GM19023 (cell line): ENCODE results near the gene HSPA4.

ENCODE experiments used
- ATAC-seq: cut with Tn5 transposase; IDR thresholded peaks from one replicate; pipeline ENCODE4 v1.9.1; 2021; ENCODE audit warnings: mild to moderate bottlenecking, moderate library complexity; ENCODE audit not compliant: unreplicated experiment

The HSPA4 gene

DNA sequence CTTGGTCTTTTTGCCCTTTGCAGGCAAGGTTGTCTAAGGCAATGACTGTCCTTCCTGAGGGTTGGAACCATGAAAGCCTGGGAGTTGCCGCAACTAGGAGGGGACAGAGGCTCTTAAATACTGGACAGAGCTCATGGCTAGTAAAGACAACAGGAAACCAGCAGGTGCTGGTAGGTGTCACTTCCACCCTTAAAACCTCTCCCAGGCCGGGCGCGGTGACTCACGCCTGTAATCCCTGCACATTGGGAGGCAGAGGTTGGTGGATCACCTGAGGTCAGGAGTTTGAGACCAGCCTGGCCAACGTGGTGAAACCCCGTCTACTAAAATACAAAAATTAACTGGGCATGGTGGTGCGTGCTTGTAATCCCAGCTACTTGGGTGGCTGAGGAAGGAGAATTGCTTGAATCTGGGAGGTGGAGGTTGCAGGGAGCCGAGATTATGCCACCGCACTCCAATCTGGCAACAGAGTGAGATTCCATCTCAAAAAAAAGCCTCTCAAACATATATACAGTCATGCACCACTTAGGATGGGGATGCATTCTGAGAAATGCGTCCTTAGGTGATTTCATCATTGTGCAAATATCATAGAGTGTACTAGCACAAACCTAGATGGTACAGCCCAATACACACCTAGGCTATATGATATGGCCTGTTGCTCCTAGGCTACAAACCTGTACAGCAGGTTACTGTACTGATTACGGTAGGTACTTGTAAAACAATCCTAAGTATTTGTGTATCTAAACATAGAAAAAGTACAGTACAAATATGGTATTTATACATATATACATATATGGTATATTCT is 102.7 kb downstream of the HSPA4 start:
- no peak for ATAC-seq

DNA sequence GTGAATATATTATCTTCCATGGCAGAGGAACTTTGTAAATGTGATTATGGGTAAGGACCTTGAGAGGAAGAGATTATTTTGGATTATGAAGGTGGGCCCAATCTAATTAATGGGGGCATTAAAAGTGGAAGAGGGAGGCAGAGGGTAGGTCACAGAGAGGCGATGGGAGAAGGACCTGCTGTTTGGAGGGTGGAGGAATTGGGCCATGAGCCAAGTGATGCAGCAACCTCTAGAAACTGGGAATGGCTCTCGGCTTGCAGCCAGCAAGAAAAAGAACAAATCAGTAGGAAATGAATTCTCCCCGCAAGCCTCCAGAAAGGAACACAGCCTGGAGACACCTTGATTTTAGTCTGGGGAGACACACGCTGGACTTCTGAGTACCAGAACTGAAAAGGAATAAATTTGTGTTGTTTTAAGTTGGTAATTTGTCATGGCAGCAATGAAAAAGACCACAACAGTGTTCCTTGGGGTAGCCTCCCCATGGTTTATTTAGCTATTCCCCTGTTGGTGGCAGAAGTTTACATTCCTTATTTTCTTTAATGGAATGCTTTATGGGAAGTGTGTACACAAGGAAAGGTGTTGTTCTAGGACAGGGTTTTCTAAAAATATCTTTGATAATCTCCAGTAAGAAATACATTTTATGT is 103.6 kb downstream of the HSPA4 start:
- ATAC-seq: no peak
